NCI-H748 (cell line): Measurements from ENCODE around the gene CASQ2.

Source experiments
- DNase-seq: peaks from one replicate; lab custom pipeline; 2025; ENCODE audit not compliant: unreplicated experiment; lab: John Stamatoyannopoulos, UW

The CASQ2 gene

GRCh38 chr1:115668579-115668978 is 99.9 kb downstream of the CASQ2 start:
- no peak for DNase-seq

- no peak for DNase-seq
These were observed 101.8 kb downstream of the CASQ2 start for GRCh38 chr1:115666702-115667101.

DNA sequence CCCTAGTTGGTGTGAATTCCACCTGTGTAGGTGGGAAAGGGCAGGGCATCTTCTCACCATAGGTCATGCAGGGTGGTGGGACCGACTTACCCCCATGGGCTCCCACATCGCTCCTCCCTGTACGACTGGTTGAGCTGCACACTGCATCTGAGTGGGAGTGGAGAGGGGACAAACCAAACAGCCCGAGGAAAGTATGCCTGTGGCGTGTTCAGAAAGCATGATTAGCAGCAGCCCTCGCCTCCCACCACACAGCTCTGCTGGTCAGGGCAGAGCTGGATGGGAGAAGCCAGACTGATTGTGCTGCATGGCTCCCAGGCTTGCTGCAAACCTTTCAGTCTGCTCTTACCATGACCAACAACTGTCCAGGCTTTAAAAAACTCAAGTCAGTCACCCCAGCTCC is 102.3 kb downstream of the CASQ2 start:
- no peak for DNase-seq

GRCh38 chr1:115665319-115666096 is 103.0 kb downstream of the CASQ2 start:
- peak; percentile 58 for DNase-seq

DNA sequence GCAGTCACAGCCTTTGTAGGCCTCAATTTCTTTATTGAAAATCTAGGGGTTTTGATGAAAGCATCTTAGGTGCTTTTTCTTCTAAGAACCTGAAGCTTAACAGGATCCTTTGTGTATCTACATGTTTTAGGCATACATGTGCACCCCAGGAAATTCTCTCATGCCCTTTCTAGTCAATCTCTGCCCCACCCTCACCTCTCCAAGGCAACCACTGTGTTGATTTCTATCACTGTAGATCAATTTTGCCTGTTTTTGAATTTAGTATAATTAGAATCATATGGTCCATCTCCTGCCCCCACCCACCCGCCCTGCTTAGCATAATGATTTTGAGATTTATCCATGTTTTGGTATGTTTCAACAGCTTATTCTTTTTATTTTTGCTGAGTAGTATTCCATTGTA is 107.4 kb downstream of the CASQ2 start:
- no peak for DNase-seq

DNA sequence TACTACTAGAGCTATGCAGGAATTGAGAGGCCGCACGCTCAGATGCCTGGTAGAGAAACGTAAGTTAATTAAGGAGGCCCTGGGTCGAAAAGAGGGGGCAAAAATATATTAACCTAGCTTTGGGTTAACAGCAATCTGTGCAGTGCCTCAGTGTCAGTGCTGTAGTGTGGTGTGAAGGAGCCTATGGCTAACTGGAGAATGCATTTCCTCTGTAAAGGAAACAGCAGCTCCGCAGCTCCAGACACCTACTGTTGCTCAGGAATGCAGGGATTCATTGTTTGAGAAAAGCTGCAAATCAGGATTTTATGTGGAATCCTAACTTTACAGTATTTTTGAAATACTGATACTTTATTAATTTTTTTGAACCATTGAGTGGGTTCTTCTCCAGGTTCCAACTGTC is 108.4 kb downstream of the CASQ2 start:
- DNase-seq = no peak

DNA sequence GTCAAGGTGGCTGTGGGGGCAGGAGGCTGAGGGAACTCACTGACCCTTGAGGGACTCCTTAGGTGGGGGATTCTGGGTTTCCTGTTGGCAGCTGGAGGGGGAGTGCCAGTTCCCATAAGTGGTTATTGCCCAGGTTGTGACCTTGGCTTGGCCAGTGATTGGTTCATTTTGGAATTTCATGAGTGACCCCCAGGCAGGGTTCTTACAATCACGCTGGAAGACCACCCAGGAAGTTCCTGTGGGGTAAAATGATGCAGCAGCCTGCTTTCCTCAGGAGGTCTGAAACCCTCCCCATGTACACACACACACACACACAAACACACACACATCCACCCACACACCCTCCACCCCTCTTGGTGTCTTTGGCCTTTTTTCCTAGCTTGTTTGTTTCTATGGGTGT is 109.9 kb downstream of the CASQ2 start:
- no peak for DNase-seq

GRCh38 chr1:115656461-115657077 is 111.9 kb downstream of the CASQ2 start:
- DNase-seq = no peak

DNA sequence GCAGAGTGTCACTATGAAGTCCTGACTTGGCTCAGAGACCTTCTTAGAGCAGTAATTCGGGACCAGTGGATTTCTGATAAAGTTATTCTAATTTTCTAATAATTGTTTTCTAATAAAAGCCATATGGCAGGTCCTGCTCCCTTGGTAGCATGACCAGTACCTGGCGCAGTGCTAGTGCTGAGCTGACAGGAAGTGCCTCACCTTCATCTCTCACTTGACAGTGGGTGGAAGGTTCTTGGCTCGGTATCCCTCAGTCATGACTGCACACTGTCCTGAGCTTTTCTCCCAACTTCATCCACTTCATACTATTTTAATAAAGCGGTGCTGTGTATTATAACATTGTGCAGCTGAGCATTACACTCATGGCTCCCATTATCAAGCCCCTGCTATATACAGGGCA is 112.6 kb downstream of the CASQ2 start:
- DNase-seq = no peak

- DNase-seq = no peak
These were observed 113.2 kb downstream of the CASQ2 start for GRCh38 chr1:115655306-115655663.

- DNase-seq = no peak
These were observed 113.7 kb downstream of the CASQ2 start for GRCh38 chr1:115654663-115655305.

DNA sequence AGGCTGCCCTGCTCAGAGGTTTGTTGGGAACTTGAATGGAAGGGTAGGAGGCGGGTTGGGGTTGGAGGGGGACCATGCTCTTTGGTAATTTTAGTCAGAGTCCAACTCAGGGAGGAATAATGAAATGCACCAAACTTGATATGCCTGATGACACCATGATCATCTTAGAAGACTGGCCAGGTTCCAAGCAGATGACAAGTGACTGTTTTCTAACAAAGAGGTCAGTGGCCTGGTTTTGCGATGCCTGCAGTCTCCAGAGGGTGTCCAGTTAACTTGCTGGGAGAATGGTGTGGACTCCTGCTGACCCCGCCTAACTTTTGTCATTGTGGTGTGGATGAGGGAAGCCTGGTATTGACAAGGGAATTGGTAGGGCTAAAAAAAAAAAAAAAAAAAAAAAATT is 114.4 kb downstream of the CASQ2 start:
- DNase-seq = no peak

DNA sequence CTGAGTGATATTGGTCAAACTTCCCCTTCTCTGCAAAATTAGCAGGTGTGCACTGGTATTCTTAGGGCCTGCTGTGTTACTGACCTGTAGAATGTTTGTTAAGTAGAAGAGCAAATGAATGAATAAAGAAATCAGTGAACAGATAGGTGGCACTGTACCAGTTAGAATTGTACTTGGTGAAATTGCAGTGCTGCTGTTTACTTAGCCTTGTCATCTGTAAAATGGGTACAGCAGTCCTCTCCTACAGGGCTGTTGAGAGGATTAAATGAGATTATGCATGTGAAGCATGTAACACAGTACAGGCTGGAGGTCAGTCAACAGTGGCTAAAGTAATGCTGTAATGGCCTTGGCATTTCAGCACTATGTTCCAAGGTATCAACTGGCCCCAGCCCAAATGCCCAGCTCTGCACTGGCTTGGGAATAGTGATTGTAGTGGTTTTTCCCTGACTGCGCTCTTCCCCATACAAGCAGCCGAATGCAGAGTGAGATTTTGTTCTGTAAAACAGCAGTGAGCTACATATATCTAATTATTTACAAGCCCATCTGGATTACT is 116.2 kb downstream of the CASQ2 start:
- DNase-seq = no peak

GRCh38 chr1:115651391-115651790 is 117.1 kb downstream of the CASQ2 start:
- no peak for DNase-seq

GRCh38 chr1:115650961-115651360 is 117.6 kb downstream of the CASQ2 start:
- DNase-seq = no peak
